ENCODE data around the gene LRRFIP2.
"Not testable (repeated sequence)": the region's sequence is repeated elsewhere in the genome, so short reads cannot be mapped to it uniquely, and the experiment has no call there.

LRRFIP2 gene

GRCh38 chr3:37183375-37183831 lies 9.0 kb upstream of the LRRFIP2 start:
- no peak for DNase-seq

DNA sequence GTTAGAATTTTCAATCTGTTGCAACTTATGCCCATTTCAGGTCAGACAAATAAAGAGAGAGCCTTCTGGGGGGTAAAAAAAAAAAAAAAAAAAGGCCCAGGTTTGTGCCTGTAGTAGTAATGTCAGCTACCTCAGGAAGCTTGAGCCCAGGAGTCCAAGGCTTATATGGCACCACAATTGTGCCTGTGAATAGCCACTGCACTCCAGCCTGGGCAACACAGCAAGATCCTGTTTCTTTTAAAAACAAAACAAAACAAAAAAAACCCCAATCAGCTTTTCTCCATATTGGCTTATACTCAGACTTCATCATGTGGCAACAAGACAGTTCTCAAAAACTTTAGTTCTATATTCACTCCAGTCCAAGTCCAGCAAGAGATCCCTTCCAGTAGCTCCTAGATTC lies 8.4 kb upstream of the LRRFIP2 start:
- no peak for DNase-seq

- no peak for DNase-seq
Observed at GRCh38 chr3:37181756-37182155, 7.4 kb upstream of the LRRFIP2 start.

DNA sequence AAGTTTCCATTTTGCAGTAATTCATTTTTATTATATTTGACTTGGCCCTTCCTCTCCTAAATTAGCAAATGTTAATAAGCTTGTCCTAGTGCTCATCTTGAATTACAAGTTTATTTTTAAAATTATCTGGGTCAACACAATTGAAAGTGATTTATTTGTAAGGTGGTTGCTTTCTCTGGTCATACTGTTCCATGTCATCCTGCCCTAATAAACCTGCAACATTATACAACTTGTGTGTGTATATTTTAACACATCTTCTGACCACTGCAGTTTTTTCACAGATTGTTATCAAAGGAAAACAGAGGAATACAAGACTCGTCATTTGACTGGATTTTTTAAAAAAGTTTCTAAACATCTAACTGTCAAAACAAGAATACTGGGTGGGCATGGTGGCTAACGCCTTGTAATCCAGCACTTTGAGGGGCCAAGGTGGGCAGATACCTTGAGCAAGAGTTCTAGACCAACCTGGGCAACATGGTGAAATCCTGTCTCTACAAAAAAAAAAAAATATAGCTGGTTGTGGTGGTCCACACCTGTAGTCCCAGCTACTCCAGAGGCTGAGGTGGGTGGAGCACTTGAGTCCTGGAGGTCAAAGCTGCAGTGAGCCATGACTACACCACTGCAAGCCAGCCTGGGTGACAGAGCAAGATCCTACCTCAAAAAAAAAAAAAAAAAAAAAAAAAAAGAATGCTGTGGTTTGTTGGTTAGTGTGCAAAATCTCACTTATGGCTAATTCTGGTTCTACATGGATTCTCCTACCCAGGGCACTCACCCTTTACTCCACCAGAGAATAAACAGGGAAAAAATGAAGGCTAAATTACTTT lies 5.0 kb upstream of the LRRFIP2 start:
- DNase-seq = no peak

DNA sequence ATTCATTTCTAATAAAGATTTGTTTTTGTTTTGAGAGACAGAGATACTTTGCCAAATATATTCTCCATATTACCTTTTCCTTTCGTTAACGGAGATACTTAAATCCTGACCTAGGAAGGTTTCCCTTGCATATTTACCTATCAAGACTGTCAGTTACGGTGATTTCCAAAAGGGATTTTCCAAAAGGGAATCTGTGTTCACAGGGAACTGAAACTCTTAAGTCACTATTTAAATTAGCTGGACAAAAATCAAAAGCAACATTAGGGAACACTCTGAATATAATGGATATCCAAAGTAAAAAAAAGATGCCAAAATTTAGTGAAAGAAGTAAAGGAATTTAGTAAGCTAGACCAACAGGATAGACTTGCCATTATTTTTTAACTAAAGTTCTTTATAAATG lies 576 bp downstream of the LRRFIP2 start:
- no peak for DNase-seq

DNA sequence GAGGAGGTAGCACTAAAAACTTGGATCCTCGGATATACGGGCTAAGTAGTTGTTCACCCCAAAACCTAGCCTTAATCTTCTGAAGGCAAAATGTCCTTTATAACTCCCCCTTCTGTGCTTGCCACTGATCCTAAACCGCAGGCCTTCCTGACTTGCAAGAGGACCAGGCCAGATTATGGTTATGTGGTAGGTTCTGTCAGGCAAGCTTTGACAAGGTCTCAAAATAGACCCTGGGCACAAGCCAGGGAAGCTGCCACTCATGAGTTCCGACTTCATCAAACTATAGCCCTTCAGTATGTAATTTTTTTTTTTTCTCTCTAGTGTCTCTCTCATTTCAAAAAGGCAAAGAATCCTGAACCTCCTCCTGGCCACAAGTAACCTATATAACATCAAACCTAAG lies 3.2 kb downstream of the LRRFIP2 start:
- no peak for DNase-seq

DNA sequence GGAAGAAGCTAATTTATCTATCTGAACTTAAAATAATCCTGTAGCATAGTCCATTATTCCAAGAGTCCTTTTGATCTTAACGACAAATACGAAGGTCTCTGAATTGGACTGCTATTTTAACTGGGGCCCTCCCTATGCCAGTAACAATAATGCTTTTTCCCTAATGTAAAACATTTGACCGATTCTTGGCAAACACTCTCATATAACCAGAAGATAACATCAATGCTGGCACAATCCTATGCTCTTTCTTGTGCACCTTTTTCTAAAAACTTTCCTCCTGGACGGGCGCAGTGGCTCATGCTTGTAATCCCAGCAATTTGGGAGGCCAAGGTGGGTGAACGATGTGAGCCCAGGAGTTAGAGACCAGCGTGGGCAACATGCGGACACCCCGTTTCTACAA lies 3.9 kb downstream of the LRRFIP2 start:
- no peak for DNase-seq

DNA sequence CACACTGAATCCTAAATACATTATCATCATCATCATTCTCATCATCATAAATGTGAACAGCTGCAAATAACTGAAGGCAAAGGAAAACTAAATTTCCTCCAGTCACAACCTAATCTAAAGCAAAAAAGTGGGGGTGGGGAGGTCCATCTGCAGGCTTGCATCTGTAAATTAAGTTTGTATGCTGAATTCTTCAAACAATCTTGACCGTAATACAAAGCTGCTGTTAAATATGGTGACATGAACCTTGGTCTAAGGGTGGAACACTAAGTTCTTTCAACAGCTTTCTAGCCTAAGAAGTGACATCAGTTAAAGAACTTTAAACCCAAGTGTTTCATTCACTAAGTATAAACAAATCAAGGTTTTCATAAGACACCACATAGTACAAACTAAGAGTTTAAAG lies 4.3 kb downstream of the LRRFIP2 start:
- no peak for DNase-seq

DNA sequence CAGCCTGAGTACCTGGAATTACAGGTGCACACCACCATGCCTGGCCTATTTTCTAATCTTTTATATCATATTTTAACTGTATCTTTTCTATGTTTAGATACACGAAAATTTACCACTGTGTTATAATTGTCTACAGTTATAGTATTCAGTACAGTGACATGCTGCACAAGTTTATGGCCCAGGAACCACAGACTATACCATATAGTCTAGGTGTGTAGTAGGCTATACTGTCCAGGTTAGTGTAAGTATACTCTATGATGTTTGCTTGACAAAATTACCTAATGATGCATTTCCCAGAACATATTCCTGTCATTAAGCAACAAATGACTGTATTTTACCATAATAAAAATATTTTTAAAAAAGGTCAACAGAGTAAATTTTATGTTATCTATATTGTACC lies 5.5 kb downstream of the LRRFIP2 start:
- DNase-seq = no peak

DNA sequence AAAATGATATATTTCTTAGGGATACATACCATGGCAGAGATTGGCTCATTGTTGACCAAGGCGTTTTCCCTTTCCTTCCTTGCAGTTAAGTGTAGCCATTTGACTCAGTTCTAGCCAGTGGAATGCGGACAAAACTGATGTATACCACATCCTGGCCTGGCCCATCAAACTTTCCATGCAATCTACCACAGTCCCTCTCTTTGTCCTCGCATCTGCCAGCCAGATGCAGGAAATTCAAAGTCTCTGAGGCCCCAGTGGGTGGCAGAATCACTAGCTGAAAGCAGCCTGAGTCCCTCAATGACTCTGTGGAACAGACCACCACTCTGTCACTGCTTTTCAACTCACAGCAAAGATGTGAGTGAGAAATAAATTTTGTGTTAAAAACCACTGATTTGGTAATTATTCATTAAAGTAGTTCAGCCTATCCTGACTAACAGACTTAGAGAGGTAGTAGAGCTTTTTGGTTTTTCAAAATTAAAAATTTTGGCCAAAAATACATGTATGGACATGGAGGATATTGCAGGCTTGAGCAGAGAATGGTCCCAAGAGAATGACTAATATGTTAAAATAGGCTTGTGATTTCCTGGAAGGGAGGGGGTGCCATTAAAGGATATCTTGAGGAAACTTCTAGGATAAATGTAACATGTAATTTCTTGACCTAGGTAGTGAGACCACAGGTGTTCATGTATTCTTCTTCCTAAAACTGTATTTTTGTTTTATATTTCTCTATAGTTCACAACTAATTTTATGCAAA lies 10.9 kb downstream of the LRRFIP2 start:
- DNase-seq = no peak

DNA sequence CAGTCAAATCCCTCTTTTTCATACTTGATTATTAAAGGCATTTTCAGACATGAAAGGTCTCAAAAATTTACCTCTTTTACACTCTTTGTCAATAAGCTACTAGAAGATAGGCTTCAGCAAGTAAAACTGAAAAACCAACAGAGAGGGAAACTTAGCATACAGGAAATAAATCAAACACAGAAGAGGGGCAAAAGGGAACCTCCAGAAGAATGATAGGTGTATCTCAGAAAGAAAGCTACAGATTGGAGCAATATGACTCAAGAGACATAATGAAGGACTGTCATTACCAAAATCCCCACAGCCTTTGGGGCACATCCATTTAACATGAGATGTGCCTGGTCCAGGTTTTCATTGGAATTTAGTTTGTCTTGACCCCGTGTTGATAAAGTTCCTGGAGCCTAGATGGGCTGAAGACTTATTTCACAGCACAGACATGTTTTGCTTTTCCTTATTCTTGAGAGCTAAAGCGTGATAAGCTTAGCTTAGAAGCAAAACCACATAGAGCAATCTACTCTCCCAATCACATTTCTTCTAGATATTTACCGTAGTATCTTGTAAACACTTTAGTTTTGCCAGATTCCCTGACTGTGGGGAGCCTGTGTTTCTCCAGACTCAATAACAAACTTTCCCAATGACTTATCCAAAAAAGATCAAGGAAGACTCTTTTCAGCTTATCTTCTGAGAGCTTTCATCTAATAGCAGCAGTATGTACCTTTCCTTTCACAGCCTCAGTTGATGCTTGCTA lies 11.7 kb downstream of the LRRFIP2 start:
- DNase-seq = no peak

GRCh38 chr3:37161351-37161750 lies 13.0 kb downstream of the LRRFIP2 start:
- no peak for DNase-seq

GRCh38 chr3:37155782-37156181 lies 18.6 kb downstream of the LRRFIP2 start:
- DNase-seq = no peak

DNA sequence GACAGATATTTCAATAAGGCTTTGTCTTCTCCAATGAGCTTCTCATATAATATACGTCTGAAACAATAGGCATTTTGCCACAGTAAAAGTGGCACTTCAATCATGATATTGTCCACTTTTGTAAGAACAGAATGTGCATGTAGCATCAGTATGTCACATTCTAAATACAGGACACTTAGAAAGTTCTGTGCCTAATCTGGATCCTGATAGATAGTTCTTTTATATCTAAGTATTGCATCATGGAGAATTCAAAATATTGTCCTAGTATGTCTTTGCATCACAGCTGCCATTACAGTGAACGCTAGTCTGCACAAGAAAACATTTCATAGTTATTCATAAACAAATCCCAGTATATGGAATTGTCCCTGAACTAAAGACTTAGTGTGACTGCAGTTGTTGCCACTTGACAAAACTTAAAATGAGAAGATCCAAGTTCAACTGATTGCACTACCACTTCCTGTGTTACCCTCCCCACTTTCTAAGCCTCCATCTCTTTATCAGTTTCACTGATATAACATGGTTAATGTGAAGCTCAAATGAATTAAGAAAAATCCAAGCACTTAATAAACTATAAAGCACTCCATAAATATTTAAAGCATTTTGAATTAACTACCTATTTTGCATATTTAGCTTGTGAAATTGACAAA lies 19.6 kb downstream of the LRRFIP2 start:
- DNase-seq = no peak

DNA sequence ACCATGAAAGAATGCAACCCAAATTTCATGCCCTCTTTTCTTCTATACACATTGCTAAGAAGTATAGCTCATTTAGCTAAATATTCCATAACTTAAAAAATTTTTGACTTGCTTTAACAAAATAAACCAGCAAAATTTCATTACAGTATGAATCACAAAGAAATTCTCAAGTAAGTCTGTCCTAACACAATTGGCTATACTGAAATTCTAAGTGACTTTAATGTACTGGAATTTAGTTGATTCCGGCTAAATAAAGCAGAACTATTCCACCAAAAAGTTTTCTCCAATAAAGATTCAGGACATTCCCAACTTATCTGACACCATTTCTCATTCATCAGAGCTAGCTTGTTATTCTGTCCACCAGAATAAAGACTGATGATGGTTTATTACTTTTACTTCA lies 23.8 kb downstream of the LRRFIP2 start:
- DNase-seq = no peak

GRCh38 chr3:37149257-37149656 lies 25.1 kb downstream of the LRRFIP2 start:
- no peak for DNase-seq

GRCh38 chr3:37148208-37148607 lies 26.2 kb downstream of the LRRFIP2 start:
- no peak for DNase-seq

DNA sequence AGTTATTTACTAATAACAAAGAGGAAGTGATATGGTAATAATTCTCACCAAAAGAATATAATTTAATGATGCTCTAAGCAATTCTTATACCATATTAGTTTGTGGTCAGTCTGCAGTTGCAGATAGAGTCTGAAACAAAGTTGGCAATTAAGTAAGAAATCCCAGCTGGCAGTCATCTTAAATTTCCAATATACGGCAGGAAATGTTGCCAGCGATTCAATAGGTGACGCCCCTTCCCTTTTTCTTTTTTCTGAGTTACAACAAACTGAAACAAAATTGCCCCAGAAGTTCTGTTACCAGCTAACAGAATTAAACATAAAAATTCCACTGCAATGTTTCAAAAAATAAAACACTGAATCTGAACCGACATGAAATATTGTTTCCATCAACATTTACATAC lies 26.7 kb downstream of the LRRFIP2 start:
- no peak for DNase-seq

DNA sequence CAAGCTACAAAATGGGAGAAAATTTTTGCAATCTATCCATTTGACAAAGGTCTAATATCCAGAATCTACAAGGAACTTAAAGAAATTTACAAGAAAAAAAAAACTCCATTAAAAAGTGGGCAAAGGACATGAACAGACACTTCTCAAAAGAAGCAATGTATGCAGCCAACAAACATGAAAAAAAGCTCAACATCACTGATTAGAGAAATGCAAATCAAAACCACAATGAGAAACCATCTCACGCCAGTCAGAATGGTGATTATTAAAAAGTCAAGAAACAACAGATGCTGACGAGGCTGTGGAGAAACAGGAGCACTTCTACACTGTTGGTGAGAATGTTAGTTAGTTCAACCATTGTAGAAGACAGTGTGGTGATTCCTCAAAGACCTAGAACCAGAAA lies 27.5 kb downstream of the LRRFIP2 start:
- DNase-seq = not testable (repeated sequence)

GRCh38 chr3:37145611-37146010 lies 28.8 kb downstream of the LRRFIP2 start:
- no peak for DNase-seq

GRCh38 chr3:37144806-37145205 lies 29.6 kb downstream of the LRRFIP2 start:
- DNase-seq = no peak

GRCh38 chr3:37143821-37144220 lies 30.6 kb downstream of the LRRFIP2 start:
- DNase-seq = no peak

DNA sequence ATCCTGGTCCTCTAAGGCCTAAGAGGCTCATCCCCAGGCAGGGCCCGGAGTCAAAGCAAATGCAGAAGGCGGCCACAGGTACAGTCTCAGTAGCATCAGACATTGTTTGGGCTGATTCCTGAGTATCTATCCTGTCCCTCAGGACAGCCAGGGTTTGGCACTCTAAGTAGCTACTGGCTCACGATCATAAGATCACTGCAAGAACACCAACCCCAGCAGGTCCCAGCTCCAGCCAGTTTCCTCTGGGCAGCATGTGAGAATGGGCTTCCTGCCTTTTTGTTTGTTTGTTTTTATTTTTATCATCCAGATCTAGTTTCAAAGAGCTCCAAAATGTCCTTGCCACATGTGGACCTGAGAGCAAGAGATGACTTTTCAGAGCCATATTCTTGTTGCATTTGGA lies 32.7 kb downstream of the LRRFIP2 start:
- DNase-seq = no peak

Measured in NCI-H2171 treated with DMSO at 0.1 percent for 48 hours (cell line).